ENCODE data around the gene CYP3A7. TPM values are rescaled to one million over a fixed set of nuclear protein-coding genes. Genes with fewer than 3 reads are reported as not detected.

CYP3A7 gene
- total and polyA plus RNA-seq, 2 of the 13 experiments (the other 11 are each of a cell fraction or from before 2014, with no cell fraction given), result 5.8 to 6.4 TPM

DNA sequence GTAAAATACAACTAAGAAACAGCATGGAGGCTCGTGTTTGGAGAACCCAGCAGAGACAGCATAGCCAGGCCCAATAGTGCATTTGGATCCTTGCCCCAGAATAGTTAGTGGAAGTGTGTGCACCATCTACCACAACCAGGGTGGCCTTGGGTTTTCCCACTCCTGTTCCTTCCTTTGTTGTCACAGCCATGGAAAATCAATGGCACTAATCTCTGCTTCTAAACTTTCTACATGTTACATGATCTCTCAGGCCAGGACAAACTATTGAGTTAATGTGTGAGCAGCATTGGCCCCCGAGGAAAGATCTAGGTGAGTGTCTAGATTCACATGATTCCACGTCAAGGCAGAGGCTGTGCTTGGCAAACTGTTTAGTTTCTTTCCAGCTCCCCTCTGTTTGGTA, 2.0 kb downstream of the CYP3A7 start (continued):
- TF ChIP-seq, protein P1, sequence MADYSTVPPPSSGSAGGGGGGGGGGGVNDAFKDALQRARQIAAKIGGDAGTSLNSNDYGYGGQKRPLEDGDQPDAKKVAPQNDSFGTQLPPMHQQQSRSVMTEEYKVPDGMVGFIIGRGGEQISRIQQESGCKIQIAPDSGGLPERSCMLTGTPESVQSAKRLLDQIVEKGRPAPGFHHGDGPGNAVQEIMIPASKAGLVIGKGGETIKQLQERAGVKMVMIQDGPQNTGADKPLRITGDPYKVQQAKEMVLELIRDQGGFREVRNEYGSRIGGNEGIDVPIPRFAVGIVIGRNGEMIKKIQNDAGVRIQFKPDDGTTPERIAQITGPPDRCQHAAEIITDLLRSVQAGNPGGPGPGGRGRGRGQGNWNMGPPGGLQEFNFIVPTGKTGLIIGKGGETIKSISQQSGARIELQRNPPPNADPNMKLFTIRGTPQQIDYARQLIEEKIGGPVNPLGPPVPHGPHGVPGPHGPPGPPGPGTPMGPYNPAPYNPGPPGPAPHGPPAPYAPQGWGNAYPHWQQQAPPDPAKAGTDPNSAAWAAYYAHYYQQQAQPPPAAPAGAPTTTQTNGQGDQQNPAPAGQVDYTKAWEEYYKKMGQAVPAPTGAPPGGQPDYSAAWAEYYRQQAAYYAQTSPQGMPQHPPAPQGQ (CRISPR knock-in tag; IDR thresholded peaks at IDR 0.05; ENCODE audit: borderline replicate concordance), result no peak
- TF ChIP-seq SOX5 (CRISPR knock-in tag; IDR thresholded peaks at IDR 0.05; ENCODE audit: borderline replicate concordance) (peak; percentile 38; the same call in 1 of the 2 replicates), ZNF207 (IDR thresholded peaks at IDR 0.05; ENCODE audit: borderline replicate concordance) (no peak), MED1 (CRISPR knock-in tag; IDR thresholded peaks at IDR 0.05) (peak; percentile 66), NFKBIZ (CRISPR knock-in tag; IDR thresholded peaks at IDR 0.05) (no peak), EED (CRISPR knock-in tag; IDR thresholded peaks at IDR 0.05) (no peak), ZNF670 (CRISPR knock-in tag; IDR thresholded peaks at IDR 0.05; ENCODE audit: borderline replicate concordance) (no peak), ZBTB20 (CRISPR knock-in tag; IDR thresholded peaks at IDR 0.05; ENCODE audit: borderline replicate concordance, low read depth) (no peak), ZNF83 (CRISPR knock-in tag; IDR thresholded peaks at IDR 0.05; ENCODE audit: borderline replicate concordance) (no peak), RXRB (CRISPR knock-in tag; IDR thresholded peaks at IDR 0.05; ENCODE audit: borderline replicate concordance) (peak; percentile 75), ZNF781 (CRISPR knock-in tag; IDR thresholded peaks at IDR 0.05; ENCODE audit: borderline replicate concordance, not compliant biosample characterization) (no peak), HNF4A (CRISPR knock-in tag; IDR thresholded peaks at IDR 0.05) (peak; percentile 47; the same call in 1 of the 2 replicates), ZNF878 (CRISPR knock-in tag; IDR thresholded peaks at IDR 0.05) (no peak), ZNF724P (CRISPR knock-in tag; IDR thresholded peaks at IDR 0.05; ENCODE audit: borderline replicate concordance) (no peak), NR2F2 (IDR thresholded peaks at IDR 0.05; ENCODE audit: borderline replicate concordance, low read depth) (no peak), NFE2L1 (CRISPR knock-in tag; IDR thresholded peaks at IDR 0.05; ENCODE audit: borderline replicate concordance) (no peak), TAF15 (IDR thresholded peaks at IDR 0.05; ENCODE audit: low read depth, low read length, poor library complexity, severe bottlenecking) (no peak), RARA (CRISPR knock-in tag; IDR thresholded peaks at IDR 0.05) (peak; percentile 62; the same call in 1 of the 2 replicates), ISL2 (CRISPR knock-in tag; IDR thresholded peaks at IDR 0.05) (no peak), NCOA2 (CRISPR knock-in tag; IDR thresholded peaks at IDR 0.05) (peak; percentile 65; the same call in 1 of the 2 replicates), ZNF768 (CRISPR knock-in tag; IDR thresholded peaks at IDR 0.05) (no peak), ZNF549 (CRISPR knock-in tag; IDR thresholded peaks at IDR 0.05) (no peak), MYC (CRISPR knock-in tag; IDR thresholded peaks at IDR 0.05; ENCODE audit: borderline replicate concordance) (no peak), MIER2 (CRISPR knock-in tag; IDR thresholded peaks at IDR 0.05) (no peak), ZNF274 (CRISPR knock-in tag; IDR thresholded peaks at IDR 0.05) (no peak), SKI (IDR thresholded peaks at IDR 0.05; ENCODE audit: partially characterized antibody) (no peak)
- TF ChIP-seq, protein P2, sequence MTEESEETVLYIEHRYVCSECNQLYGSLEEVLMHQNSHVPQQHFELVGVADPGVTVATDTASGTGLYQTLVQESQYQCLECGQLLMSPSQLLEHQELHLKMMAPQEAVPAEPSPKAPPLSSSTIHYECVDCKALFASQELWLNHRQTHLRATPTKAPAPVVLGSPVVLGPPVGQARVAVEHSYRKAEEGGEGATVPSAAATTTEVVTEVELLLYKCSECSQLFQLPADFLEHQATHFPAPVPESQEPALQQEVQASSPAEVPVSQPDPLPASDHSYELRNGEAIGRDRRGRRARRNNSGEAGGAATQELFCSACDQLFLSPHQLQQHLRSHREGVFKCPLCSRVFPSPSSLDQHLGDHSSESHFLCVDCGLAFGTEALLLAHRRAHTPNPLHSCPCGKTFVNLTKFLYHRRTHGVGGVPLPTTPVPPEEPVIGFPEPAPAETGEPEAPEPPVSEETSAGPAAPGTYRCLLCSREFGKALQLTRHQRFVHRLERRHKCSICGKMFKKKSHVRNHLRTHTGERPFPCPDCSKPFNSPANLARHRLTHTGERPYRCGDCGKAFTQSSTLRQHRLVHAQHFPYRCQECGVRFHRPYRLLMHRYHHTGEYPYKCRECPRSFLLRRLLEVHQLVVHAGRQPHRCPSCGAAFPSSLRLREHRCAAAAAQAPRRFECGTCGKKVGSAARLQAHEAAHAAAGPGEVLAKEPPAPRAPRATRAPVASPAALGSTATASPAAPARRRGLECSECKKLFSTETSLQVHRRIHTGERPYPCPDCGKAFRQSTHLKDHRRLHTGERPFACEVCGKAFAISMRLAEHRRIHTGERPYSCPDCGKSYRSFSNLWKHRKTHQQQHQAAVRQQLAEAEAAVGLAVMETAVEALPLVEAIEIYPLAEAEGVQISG (CRISPR knock-in tag; IDR thresholded peaks at IDR 0.05), result peak; percentile 46; the same call in 1 of the 2 replicates
- TF ChIP-seq, protein P3, sequence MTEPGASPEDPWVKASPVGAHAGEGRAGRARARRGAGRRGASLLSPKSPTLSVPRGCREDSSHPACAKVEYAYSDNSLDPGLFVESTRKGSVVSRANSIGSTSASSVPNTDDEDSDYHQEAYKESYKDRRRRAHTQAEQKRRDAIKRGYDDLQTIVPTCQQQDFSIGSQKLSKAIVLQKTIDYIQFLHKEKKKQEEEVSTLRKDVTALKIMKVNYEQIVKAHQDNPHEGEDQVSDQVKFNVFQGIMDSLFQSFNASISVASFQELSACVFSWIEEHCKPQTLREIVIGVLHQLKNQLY (CRISPR knock-in tag; IDR thresholded peaks at IDR 0.05), result no peak
